GM19463 (cell line): ENCODE data around the gene PCDH17.

ENCODE experiments used
- ATAC-seq: cut with Tn5 transposase; IDR thresholded peaks from one replicate; pipeline ENCODE4 v1.9.1; 2021; ENCODE audit warnings: mild to moderate bottlenecking, moderate library complexity; ENCODE audit not compliant: unreplicated experiment

PCDH17 gene

DNA sequence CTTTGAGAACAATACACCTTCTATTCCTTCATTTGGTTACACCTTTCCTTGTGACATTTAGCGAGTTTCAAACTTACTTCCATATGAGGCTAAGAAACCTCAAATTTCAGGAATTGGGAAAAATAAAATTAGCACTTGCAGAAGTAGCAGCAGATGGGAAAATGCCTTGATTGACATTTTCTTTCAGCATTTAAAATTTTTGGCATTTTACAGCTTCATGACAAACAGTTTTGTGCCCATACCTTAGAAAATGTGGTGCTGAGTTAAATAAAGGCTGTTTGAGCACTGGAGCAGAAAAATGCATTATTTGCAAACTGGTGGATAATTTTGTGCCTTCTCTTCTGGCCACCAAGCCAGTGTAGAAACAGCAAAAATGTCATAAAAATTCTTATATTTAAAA lies 95.4 kb downstream of the PCDH17 start:
- ATAC-seq: no peak

DNA sequence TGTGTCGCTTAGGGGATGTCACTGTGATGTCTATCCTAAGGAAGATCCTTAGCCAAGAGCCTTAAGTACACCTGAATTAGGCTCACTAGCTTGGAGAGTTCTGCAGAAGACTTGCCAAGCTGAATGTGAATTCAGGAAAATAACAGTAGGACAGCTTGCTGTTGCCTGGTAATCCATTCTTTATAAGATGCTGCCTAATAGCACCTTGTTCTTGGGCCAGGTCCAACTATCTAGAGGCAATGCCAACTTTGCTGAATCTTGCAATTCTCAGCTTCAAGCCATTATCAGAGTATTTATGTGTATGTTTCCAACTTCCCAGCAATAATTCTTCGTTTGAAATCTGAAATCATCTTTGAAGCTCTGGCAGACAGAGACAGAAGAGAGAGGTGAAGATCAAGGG lies 102.8 kb downstream of the PCDH17 start:
- ATAC-seq: no peak

DNA sequence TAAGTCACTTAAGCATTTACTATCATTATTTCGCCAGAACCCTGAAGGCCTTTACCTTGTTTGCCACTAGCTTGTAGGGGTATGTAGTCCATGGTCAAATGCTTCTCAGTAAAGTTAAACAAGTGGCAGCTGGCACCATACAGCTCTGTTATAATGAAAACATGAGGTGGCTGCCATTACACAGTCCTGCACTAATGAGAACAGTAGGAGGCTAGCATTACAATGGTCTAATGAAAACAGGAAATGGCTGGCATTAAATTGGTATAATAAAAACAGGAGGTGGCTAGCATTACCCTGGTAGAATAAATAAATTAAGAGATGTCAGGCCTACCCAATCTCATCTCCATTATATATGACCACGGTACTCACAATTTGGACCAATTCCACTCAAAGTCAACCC lies 107.5 kb downstream of the PCDH17 start:
- ATAC-seq: no peak

DNA sequence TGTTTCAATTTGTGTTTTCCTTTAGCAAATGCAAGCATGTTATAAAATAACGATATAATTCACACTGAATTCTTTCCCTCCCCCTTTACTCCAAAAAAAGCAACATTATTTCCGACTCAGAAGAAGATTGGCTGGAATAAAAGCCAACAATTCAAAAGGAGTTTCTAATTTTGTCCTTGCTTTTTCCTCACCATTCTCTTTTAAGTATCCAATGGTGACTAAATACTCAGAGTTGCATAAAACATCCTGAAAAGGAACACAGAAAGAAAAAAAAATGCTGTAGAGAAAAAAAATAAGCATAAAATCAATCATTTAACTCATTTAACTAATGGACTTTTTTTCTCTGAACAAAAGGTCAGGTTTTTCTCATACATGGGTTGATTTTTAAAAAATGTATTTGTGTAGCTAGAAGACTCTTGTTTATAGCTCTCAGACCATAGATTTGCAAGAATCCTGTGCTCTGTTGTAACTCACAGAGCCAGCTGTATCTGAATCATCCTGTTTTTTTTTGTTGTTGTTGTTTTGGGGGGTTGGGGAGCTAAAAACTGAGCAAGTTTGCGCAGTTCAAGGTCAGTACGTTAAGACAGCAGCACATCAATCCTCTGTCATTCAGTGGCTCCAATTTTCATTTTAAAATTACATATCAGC lies 108.1 kb downstream of the PCDH17 start:
- no peak for ATAC-seq

DNA sequence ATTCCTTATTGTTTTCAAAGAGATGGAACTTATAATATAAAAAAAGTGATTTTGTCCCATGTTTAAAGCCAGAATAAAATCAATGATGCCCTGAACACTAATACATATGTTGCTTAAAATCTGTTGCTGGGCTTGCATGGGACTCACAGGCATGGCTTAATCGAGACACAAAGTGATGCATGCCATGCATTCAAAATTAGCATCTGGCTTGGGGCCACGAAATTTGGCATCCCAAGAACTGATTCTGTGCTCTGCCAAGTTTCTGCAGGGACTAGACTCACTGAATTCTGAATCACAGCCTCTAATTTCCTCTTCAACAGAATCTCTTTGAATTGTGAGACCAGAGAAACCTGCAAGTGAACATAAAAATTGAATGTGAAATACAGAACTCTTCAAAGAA lies 109.2 kb downstream of the PCDH17 start:
- ATAC-seq: no peak

DNA sequence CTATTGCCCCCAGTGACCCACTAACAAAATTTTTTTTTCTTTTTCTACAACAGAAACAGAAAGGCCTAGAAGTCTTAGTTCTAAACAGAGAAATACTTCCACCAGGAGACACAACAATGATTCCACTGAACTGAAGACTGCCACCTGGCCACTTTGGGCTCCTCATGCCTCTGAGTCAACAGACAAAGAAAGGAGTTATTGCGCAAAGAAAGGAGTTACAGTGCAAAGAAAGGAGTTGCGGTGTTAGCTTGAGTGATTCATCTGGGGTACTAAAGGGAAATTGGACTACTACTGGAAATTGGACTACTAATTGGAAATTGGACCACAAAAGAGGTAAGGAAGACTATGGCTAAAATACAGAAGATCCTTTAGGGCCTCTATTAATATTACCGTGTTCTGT lies 116.6 kb downstream of the PCDH17 start:
- no peak for ATAC-seq

DNA sequence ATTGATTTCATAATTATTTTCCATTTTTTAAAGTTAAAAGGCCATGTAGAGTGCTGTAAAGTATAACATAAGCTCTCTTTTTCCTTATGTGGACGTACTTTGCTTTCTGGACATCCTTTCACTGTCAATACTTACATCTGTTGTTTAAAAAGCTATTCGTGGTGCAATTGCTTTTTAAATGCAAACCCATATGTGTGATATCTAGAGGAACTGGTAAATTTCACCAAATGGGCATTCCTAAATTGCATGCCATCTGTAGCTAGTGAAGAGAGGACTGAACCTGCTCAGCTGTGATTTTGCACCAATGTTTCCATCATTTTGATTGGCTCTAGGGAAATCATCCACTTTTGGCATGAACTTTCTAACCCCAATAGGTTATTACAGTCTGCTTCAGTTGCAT lies 129.4 kb downstream of the PCDH17 start:
- ATAC-seq: no peak

DNA sequence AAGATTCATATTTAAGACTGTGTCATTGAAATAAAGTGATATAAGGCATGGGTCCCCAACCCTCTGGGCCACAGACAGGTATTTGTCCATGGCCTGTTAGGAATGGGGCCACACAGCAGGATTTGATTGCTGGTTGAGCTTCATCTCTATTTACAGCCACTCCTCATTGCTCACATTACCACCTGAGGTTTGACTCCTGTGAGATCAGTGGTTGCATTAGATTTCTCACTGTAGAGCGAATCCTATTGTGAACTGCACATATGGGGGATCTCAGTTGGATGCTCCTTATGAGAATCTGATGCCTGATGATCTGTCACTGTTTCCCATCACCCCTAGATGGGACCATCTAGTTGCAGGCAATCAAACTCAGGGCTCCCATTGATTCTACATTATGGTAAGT lies 132.1 kb downstream of the PCDH17 start:
- ATAC-seq: no peak
